Tibial nerve (tissue), 4 donors: ENCODE results near the gene DIPK2A.

ENCODE experiments used
- CTCF ChIP-seq, 5 experiments: fragments of 200-600 bp in 3 of 5; fragments of 450-650 bp in 2 of 5; sonication (generic) in 3 of 5; IDR thresholded peaks; one replicate each; pipeline ENCODE4 v1.5.1; 2016 to 2019; ENCODE audit warnings: antibody characterized with exemption in 5 of 5, mild to moderate bottlenecking in 3 of 5, moderate library complexity in 2 of 5
- EP300 ChIP-seq, 2 donors: sonication (generic); formaldehyde crosslinking; IDR thresholded peaks; one replicate each; pipeline ENCODE4 v1.6.1; 2017; ENCODE audit warnings: antibody characterized with exemption in 2 of 2, mild to moderate bottlenecking in 1 of 2

GRCh38 chr3:143952569-143953072 is 19.0 kb upstream of the DIPK2A start:
- TF ChIP-seq CTCF (IDR thresholded peaks at IDR 0.05) (no peak), EP300 (IDR thresholded peaks at IDR 0.05) (no peak)
